ENCODE results near the gene SIRPA. TPM values are rescaled to one million over a fixed set of nuclear protein-coding genes. Genes with fewer than 3 reads are reported as not detected.

The SIRPA gene
- total RNA-seq, 2 donors from 2014 or later, result 38.4 to 46.2 TPM

- no peak for DNase-seq
- no peak for ATAC-seq
- intact Hi-C loops (cut with DNase I), result no loop called here
Measured at GRCh38 chr20:1882026-1882425, 13.2 kb upstream of the SIRPA start.

- intact Hi-C loops (cut with DNase I), result no loop called here
- ATAC-seq, result peak; percentile 22 to 23
Measured at GRCh38 chr20:1883986-1884385, 11.2 kb upstream of the SIRPA start.

DNA sequence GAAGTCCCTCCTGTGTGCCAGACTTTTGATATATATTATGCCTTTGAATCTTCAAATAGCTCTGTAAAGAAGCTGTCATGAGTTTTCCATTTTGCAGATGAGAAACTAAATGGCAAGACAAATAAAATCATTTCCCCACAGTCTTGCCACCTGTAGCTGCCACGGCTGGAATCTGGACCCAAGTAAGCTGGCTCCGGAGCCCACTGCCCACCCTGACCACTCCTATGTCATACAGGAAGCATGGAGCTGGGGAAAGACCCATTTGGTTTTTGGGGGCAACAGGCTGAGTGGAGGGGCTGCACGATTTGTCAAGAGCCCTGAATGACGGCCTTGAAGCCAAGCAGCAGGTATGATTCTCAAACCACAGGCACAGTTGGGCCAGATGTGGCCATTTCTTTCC, 10.0 kb upstream of the SIRPA start:
- ATAC-seq, result no peak
- DNase-seq, result no peak
- intact Hi-C loops (cut with DNase I), result no loop called here

More at GRCh38 chr20:1883986-1884385, 11.2 kb upstream of the SIRPA start:
- DNase-seq, result no peak

GRCh38 chr20:1885940-1886693, 9.1 kb upstream of the SIRPA start:
- intact Hi-C loops (cut with DNase I), result no loop called here
- ATAC-seq (no peak), DNase-seq (no peak)

GRCh38 chr20:1887321-1887720, 7.9 kb upstream of the SIRPA start:
- ATAC-seq, result no peak
- DNase-seq, result no peak
- intact Hi-C loops (cut with DNase I), result no loop called here

DNA sequence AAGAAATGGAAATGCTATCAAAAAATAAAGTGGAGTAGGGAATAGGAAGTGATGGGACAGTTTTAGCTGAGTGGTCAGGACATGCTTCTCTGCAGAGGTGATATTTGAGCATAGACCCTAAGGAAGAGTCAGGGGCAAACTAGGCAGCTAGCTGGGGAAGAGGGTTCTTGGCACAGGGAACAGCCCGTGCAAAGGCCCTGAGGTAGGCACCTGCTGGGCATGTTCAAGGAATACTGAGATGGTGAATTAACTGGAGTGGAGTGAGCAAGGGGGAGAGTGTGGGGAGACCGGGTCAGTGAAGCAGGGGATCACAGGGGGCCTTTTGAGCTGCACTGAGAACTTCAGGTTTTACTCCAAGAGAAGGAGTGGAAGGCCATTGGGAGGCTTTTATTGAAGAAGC, 7.5 kb upstream of the SIRPA start:
- DNase-seq (no peak), ATAC-seq (no peak)
- intact Hi-C loops (cut with DNase I), result no loop called here

DNA sequence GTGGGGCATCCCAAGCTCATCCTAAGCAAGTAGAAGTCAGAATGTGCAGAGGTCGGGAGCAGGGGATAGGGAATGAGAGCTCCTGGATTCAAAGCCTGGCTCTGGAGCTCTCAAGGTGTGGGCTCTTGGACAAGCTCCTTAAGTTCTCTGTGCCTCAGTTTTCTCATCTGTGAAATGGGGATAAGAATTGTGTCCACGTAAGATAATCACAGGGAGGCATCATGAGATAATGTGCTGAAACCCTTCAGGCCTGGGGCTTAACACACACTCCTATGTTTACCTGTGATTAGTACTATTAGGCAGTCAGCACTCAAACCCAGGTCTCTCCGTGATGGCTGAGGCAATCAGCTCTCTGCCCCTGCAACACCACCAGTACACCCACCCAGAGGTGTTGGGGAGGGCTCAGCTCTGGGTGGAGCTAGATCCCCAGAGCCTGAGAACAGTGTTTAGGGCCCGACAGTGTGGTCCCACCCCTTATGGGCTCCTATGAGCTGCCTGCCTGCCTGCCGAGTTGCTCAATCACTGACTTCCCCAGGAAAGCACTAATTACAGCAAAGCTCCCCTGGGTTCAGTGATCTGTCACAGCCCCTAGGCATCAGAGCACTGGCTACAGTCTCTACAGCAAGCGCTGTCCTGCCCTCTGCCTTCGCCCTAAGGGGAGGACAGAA, 6.3 kb upstream of the SIRPA start:
- ATAC-seq (peak; percentile 13 to 17), DNase-seq (no peak)
- intact Hi-C loops (cut with DNase I), result no loop called here

DNA sequence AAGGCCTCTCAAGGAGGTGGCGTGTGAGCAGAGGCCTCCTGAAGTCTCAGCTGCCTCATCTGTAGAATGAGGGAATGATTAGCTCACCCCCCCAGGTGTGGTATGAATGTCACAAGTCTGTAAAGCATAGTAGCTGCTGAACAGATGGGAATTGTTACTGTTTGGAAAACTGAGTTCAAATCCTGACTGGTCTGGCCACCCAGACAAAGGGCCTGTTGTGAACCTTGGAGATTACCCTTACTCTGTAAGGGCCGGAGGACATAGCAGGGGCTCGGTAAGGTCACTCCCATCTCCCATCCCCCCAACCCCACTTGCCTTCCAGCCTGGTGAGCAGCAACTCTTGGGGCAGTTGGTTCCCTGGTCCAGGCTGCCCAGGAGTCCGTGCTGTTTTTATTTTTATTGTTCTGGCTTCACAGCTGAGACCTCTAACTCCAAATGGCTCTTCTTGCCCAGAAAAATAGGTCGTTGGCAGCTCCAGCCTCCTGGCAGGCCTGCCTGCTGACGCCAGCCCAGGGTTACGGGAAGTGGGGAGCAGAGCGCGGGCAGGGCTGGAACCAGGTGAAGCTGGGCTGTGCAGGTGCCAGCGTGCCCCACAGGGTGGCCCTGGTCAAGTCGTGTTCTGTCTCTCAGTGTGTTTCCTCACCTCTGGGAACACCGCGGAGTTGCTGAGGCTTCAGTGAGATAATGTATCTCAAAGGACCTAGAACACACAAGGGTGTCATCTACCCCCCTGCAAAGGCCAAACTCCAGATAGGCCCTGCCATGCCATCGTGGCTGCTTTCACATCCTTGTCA, 4.5 kb upstream of the SIRPA start:
- ATAC-seq (no peak), DNase-seq (no peak)
- intact Hi-C loops (cut with DNase I), result loop anchor here in 1 of 2 donors (5.0 kb wide), 2 partner anchors 53 to 88 kb away; no protein-coding TSS in a partner anchor

- intact Hi-C loops (cut with DNase I), result loop anchor here in 1 of 2 donors (5.0 kb wide), 2 partner anchors 54 to 89 kb away; no protein-coding TSS in a partner anchor
- ATAC-seq (no peak), DNase-seq (no peak)
Measured at GRCh38 chr20:1891263-1892118, 3.7 kb upstream of the SIRPA start.

DNA sequence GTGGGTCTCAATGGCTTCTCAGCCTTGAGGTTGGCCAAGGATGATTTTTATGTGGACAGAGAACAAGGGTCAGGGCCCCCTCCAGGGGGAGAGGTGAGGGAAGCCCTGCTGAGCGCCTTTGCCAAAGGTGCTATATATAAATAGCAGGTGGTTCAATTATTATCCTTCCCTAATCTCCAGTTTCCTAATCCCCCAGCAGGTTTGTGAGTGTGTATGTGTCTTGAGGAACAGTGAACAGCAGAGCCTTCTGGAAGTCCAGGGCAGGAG, 3.2 kb upstream of the SIRPA start:
- no peak for DNase-seq
- intact Hi-C loops (cut with DNase I), result loop anchor here in 1 of 2 donors (5.0 kb wide), 2 partner anchors 55 to 90 kb away; no protein-coding TSS in a partner anchor

GRCh38 chr20:1893721-1894470, 1.3 kb upstream of the SIRPA start:
- DNase-seq (peak; percentile 80), ATAC-seq (peak; percentile 46 to 50)
- intact Hi-C loops (cut with DNase I), result loop anchor here in 1 of 2 donors (5.0 kb wide), 2 partner anchors 57 to 92 kb away; no protein-coding TSS in a partner anchor

More for the DNA sequence above, 3.2 kb upstream of the SIRPA start:
- no peak for ATAC-seq

- intact Hi-C loops (cut with DNase I), result loop anchor here in 1 of 2 donors (5.0 kb wide), 2 partner anchors 57 to 92 kb away; no protein-coding TSS in a partner anchor
- peak; percentile 56 for DNase-seq
- peak in 1 of 2 donors; percentile 32 for ATAC-seq
Measured at GRCh38 chr20:1894471-1894950, 696 bp upstream of the SIRPA start.

GRCh38 chr20:1895674-1896483, 672 bp downstream of the SIRPA start:
- DNase-seq (peak; percentile 57), ATAC-seq (peak; percentile 22 to 30)
- intact Hi-C loops (cut with DNase I), result no loop called here

- DNase-seq, result no peak
- intact Hi-C loops (cut with DNase I), result no loop called here
- ATAC-seq, result no peak
Measured at GRCh38 chr20:1896484-1897258, 1.5 kb downstream of the SIRPA start.

- DNase-seq, result no peak
Measured at GRCh38 chr20:1897541-1897940, 2.3 kb downstream of the SIRPA start.

GRCh38 chr20:1897965-1898464, 2.8 kb downstream of the SIRPA start:
- ATAC-seq (no peak), DNase-seq (no peak)
- intact Hi-C loops (cut with DNase I), result no loop called here

More at GRCh38 chr20:1897541-1897940, 2.3 kb downstream of the SIRPA start:
- no peak for ATAC-seq
- intact Hi-C loops (cut with DNase I), result no loop called here

Data from left cardiac atrium (tissue), 4 donors.